ENCODE measurements around the gene DTX1. TPM values are rescaled to one million over a fixed set of nuclear protein-coding genes. Genes with fewer than 3 reads are reported as not detected.

DTX1 gene
- total RNA-seq, 1 donor from 2014 or later: not detected

- intact Hi-C loops (cut with micrococcal nuclease): no loop called here
These were observed 13.8 kb downstream of the DTX1 start for GRCh38 chr12:113070117-113070906.

GRCh38 chr12:113071135-113072112 lies 14.9 kb downstream of the DTX1 start:
- intact Hi-C loops (cut with micrococcal nuclease): no loop called here

- intact Hi-C loops (cut with micrococcal nuclease): no loop called here
These were observed 15.6 kb downstream of the DTX1 start for GRCh38 chr12:113072136-113072535.

- intact Hi-C loops (cut with micrococcal nuclease): no loop called here
These were observed 17.1 kb downstream of the DTX1 start for GRCh38 chr12:113073586-113073985.

- intact Hi-C loops (cut with micrococcal nuclease): no loop called here
These were observed 18.7 kb downstream of the DTX1 start for GRCh38 chr12:113075137-113075683.

GRCh38 chr12:113077057-113077858 lies 20.7 kb downstream of the DTX1 start:
- intact Hi-C loops (cut with micrococcal nuclease): no loop called here

- intact Hi-C loops (cut with micrococcal nuclease): no loop called here
These were observed 21.3 kb downstream of the DTX1 start for GRCh38 chr12:113077859-113078255.

GRCh38 chr12:113081873-113082272 lies 25.3 kb downstream of the DTX1 start:
- intact Hi-C loops (cut with micrococcal nuclease): no loop called here

GRCh38 chr12:113082486-113083148 lies 26.1 kb downstream of the DTX1 start:
- intact Hi-C loops (cut with micrococcal nuclease): no loop called here

- intact Hi-C loops (cut with micrococcal nuclease): no loop called here
These were observed 27.4 kb downstream of the DTX1 start for GRCh38 chr12:113083863-113084435.

- intact Hi-C loops (cut with micrococcal nuclease): no loop called here
These were observed 30.0 kb downstream of the DTX1 start for GRCh38 chr12:113086249-113087164.

GRCh38 chr12:113087193-113087592 lies 30.7 kb downstream of the DTX1 start:
- intact Hi-C loops (cut with micrococcal nuclease): no loop called here

- intact Hi-C loops (cut with micrococcal nuclease): no loop called here
These were observed 31.5 kb downstream of the DTX1 start for GRCh38 chr12:113088037-113088436.

- intact Hi-C loops (cut with micrococcal nuclease): no loop called here
These were observed 32.6 kb downstream of the DTX1 start for GRCh38 chr12:113088971-113089756.

- intact Hi-C loops (cut with micrococcal nuclease): no loop called here
These were observed 33.3 kb downstream of the DTX1 start for GRCh38 chr12:113089839-113090238.

- intact Hi-C loops (cut with micrococcal nuclease): no loop called here
These were observed 34.2 kb downstream of the DTX1 start for GRCh38 chr12:113090740-113091139.

GRCh38 chr12:113091506-113091905 lies 35.0 kb downstream of the DTX1 start:
- intact Hi-C loops (cut with micrococcal nuclease): no loop called here

Measured in T-helper 2 cell treated with Interferon-gamma antibody and Interleukin-4, amounts not matched to agents 100 ng/mL and 5 ng/mL, for 36 hours (primary cell).